Germinal center (tissue), 1 donor: Measurements from ENCODE around the gene CHST15.

Experiments
- DNase-seq: peaks from one replicate; pipeline ENCODE4 v3.0.0; 2012; ENCODE audit warnings: mixed read lengths, low spot score

Gene CHST15

GRCh38 chr10:124065382-124066125 is 27.8 kb downstream of the CHST15 start:
- DNase-seq = no peak

- DNase-seq = no peak
Observed at GRCh38 chr10:124064676-124065075, 28.7 kb downstream of the CHST15 start.

- peak; percentile 49 for DNase-seq
Observed at GRCh38 chr10:124063750-124064603, 29.4 kb downstream of the CHST15 start.

- DNase-seq = no peak
Observed at GRCh38 chr10:124062390-124062789, 31.0 kb downstream of the CHST15 start.

- DNase-seq = no peak
Observed at GRCh38 chr10:124061030-124061429, 32.4 kb downstream of the CHST15 start.

- no peak for DNase-seq
Observed at GRCh38 chr10:124060148-124060720, 33.2 kb downstream of the CHST15 start.

- no peak for DNase-seq
Observed at GRCh38 chr10:124059551-124059950, 33.8 kb downstream of the CHST15 start.

GRCh38 chr10:124058346-124059003 is 34.9 kb downstream of the CHST15 start:
- DNase-seq = no peak

- DNase-seq = no peak
Observed at GRCh38 chr10:124057601-124058000, 35.8 kb downstream of the CHST15 start.

- no peak for DNase-seq
Observed at GRCh38 chr10:124056337-124056980, 36.9 kb downstream of the CHST15 start.

- DNase-seq = no peak
Observed at GRCh38 chr10:124053971-124054370, 39.4 kb downstream of the CHST15 start.

- DNase-seq = no peak
Observed at GRCh38 chr10:124052561-124052960, 40.8 kb downstream of the CHST15 start.

GRCh38 chr10:124050021-124051015 is 43.1 kb downstream of the CHST15 start:
- DNase-seq = no peak

- no peak for DNase-seq
Observed at GRCh38 chr10:124049484-124049883, 43.9 kb downstream of the CHST15 start.

GRCh38 chr10:124048371-124049290 is 44.8 kb downstream of the CHST15 start:
- DNase-seq = no peak

GRCh38 chr10:124047427-124048152 is 45.8 kb downstream of the CHST15 start:
- no peak for DNase-seq

- DNase-seq = no peak
Observed at GRCh38 chr10:124045801-124046355, 47.5 kb downstream of the CHST15 start.

- no peak for DNase-seq
Observed at GRCh38 chr10:124045276-124045675, 48.1 kb downstream of the CHST15 start.
